ENCODE data around the gene PSEN2.

The PSEN2 gene

DNA sequence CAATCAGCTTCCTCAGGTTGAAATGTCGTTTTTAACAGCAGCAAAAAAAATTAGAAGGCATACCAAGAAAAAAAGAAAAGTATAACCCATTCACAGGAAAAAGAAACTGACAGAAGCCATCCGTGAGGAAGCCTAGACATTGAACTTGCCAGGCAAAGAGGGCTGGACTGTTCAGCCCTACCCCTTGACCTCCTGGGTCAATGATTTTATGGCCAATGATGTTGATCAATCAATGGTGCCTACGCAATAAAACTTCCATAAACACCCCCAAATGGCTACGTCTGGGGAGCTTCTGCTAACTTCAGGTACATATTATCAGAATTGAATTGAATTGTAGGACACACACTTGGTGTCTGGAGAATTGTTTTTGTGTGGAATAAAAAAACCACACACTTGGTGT lies 4.8 kb upstream of the PSEN2 start:
- no peak for DNase-seq

DNA sequence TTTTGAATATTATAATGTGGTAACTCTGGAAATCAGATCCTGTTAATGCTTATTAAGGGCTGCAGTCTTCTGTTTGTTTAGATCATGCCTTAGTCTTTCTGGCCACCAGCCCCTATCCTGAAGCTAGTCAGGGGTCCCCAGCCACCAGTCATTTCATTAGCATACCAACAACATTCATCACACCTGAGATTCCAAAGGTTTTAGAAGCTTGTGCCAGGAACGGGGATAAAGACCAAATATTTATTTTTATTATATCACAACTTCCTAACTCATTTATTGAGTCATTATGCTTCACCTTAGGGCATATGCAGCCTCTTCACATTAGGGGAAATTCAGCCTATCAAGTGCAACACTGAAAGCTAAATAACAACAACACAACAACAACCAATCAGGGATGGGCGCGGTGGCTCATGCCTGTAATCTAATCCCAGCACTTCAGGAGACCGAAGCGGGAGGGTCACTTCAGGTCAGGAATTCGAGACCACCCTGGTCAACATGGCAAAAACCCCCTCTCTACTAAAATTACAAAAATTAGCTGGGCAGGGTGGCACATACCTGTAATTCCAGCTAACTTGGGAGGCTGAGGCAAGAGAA lies 2.9 kb upstream of the PSEN2 start:
- no peak for DNase-seq

DNA sequence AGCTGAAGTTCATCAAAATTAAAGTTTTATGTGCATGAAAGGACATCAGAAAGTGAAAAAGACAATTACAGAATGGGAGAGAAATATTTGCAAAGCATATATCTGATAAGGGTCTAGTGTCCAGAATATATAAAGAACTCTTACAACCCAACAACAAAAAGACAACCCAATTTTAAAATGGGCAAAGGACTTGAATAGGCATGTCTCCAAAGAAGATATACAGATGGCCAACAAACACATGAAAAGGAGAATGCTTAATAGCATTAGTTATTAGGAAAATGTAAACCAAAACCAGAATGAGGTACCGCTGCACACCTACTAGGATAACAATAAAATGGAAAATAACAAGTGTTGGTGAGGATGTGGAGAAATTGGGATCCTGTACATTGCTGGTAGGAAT lies 1.7 kb upstream of the PSEN2 start:
- no peak for DNase-seq

DNA sequence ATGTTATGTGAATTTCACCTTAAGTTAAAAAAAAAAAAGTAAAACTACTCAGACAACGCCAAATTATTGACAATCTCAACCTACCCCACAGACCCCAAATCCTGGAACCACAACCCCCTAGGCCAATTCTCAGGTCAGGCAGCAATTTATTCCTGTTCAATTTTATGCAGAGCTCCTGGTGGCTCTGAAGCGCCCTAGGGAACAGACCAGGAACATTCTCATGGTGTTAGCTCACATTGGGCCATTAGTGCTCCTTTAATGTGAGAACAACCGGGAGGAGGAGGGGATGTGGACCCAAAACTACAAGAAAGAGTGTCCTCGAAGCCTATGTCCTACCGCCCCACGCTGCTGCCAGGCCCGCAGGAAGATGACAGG lies 403 bp upstream of the PSEN2 start:
- DNase-seq, result no peak

DNA sequence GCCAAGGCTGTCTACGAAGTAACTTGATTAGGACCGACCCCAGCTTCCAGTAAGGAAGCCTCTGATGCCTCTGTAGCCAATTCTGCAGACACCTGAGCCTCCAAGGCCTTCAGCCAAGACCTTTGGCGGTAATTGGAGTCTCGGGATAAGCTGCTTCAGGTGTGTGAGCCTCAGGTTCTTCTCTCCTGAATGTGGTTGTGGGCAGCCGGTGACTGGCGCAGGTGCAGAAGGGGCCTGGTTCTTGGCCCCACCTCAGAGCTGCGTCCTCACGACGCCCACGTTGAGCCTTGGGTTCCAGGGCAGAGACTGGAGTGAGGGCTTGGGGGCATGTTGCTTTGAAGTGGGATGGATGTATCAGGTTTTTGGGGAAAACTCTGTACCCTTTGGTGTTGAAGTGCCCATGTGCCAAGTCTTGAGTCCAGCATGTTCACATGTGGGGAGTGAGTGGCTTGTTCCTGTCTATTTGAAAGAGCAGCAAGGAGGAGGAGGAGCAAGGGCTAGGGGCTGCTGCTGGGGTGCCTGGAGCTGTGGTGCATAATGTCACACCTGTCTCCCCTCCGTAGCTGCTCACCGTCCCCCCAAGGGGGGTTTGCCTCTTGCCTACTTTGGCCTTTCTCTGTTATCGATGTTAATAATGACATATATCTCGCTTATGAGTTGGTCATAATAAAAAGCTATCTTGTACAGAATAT lies 1.4 kb downstream of the PSEN2 start:
- no peak for DNase-seq

DNA sequence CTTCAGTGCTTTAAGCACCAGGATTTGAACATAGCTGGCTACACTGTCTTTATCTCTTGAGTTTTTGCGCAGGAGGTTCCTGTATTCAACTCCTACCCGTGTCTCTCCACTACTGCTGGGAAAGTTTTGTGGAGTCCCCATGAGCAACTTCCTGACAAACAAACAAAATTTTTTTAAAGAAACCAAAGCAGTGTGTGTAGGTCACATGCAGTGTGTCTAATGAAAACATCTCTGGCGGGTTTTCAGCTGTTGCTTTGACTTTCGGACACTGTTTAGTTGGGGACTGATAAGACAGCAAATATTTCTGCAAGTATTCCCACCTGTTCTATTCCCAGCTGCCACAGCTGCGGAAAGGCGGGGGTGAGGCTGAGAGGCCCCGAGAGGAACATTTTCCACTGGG lies 2.0 kb downstream of the PSEN2 start:
- DNase-seq, result peak; percentile 71

DNA sequence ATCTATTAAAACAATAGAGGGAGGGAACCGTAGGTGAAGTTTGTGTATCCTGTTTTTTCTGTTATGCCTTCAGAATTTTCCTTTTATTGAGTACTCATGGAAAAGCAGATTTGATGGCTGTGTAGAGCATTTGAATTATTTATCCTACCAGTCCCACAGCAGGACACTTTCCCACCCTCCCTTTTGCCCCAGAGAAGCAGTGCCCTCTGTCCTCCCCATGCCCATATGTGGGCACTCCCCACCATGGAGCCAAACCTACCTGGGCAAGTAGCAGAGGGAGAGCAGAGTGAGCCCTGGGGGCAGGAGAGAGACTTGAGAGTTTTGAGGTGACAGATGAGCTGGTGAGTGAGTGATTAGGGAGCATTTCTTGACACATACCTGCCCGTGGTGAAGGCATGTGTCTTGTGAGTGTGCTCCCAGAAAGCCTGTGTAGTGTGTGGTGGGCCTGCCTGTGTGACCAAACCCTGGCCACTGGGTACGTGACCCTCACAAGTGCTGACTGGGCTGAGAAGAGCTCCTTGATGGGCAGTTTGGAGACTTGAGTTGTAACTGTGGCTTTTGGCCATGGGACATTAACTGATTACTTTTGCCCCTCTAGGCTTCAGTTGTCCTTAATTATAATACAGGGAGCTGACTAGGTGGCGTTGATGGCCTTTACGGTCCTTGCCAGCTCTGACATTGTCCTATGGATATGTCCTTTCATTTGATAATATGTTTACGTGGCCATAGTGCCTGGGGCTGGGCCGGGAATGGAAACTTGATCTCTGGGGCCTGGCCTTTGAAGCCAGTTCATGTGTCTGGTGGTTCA lies 3.6 kb downstream of the PSEN2 start:
- DNase-seq, result no peak

DNA sequence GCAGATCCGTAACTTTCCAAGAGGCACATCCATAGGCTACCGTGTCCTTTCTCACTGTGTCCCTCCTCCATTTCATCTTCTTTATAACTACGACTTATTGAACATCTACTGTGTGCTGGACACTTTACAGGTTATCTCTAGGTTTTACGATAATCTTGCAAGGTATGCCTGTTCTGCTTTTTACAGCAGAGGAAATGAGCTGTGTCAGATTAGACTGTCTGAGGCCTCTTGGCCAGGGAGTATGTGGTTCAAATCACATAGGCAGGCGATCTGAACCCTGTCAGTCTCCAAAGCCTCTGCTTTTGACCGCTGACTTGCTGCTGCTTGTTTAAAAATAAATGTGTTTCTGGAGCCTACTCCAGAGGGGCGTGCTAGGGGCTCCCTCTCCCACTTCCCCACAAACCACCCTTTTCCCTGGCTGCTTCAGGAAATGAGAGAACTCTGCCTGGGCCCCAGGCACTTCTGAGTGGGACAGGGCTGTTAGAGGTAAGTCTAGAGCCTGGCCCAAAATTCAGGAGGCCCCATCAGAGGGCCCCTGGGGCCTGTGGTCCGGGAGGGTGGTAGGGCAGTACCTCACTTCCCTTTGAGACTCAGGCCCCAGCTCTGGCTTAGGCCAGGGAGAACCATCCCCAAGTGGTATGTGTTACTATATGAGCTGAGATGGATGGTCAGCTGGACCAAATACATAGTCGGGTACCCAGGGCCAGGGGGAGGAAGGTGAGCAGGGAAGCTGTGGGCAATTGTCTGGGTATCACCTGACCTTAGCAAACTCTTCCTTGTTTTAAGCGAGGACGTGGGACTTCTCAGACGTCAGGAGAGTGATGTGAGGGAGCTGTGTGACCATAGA lies 4.4 kb downstream of the PSEN2 start:
- no peak for DNase-seq

DNA sequence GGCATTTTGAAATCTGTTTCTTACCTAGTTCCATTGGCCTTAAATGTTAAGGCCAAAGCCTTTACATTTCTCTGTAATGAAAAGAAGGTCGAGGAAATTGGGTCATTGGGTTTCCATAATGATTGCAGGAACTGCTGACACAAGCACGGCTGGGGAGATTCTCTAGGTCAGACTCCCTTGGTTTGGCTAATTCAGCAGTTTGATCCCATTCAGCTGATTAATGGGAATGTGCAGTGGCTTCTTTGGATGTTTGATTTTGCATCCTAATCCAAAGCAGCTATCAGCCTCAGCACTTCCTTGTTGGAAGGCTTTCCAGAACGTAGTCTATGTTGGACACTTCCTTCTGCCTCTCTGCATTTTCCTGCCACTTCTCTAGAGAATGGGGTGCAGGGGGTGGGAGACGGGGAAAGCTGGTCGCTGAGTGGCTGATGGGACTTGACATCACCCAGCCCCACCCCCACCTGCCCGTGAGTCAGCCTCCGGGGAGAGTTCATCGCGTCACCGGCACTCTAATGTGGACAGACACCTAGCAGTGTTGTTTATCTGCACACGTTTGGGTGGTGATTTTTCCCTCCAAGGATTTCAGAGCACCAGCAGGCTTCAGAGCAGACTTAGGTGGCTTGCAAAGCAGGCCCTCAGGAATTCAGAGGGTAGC lies 5.4 kb downstream of the PSEN2 start:
- no peak for DNase-seq

DNA sequence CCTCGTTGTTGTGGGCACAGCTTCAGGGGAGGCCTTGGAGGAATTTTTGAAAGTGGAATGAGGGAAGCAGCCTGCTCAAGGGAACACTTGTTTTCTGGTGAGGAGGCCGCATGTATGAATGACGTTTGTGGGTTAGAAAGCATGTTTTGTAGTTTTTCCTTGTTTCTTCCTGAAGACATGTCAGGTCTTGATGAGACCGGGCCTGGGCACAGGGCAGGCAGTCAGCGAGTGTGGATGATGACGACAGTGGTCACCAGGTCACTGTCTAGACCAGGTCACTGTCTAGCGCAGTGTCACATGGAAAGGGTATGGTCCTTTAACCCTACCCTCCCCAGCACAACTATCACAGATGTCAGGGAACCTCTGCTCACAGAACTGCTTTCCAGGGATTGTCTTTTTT lies 7.3 kb downstream of the PSEN2 start:
- no peak for DNase-seq

DNA sequence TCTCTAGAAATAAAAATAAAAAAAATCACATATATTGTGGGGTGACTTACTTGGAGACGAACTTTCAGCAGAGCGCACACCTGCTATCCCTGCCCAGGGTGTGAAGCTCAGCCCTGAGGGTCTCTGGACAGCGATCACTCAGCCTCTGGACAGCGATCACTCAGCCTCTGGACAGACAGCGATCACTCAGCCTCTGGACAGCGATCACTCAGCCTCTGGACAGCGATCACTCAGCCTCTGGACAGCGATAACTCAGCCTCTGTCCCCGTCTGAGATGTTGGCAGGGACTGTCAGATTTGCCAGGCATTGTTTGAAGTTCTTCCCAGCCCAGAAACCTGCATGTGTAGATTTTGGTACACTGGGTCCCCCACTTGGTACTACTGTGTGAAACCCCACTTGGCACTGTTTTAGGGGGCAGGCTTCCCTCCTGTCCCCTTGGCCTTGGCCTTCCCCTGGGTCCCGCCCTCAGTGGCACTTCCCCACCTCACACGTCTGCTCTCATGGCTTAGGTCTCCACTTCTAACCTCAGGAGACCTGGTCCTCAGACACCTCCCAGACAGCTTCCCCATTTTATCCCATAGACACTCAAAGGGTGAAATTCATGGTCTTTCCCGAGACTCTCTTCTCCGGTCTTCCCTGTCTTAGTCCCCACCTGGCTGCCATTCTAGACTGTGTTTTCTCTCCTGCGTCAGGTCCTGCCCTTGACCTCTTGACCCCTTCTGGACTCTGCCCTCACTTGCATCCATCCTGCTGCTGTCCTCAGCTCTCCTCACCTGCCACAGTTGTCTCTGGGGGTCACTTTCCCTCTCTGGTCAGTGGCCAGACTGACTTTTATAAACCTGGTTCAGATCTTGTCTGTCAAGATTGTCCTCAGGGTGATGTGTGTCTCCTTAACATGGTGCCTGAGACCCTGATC lies 10.2 kb downstream of the PSEN2 start:
- DNase-seq, result no peak

DNA sequence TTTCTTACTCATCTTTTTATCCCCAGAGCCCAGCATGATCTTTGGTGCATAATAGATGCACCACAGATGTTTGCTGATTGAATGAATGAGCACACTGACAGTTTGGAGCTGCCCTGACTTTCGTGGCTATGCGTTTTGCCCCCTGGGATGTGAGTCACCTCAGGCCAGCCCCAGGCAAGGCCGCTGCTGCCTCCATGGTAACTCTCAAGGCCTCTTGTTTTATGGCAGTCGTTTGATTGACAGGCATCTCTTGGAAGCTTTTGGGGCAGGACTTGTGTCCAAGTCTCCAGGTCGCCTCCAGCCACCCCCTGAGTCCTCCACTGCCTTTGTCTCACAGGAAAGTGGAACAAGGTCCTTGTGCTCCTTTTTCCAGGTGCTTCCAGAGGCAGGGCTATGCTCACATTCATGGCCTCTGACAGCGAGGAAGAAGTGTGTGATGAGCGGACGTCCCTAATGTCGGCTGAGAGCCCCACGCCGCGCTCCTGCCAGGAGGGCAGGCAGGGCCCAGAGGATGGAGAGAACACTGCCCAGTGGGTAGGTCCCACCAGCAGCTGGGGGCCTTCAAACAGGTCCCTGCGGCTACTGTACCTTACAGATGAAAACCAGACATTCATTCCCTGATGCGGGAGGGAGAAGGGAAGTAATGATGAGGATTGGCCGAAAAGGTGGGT lies 11.2 kb downstream of the PSEN2 start:
- DNase-seq, result no peak

DNA sequence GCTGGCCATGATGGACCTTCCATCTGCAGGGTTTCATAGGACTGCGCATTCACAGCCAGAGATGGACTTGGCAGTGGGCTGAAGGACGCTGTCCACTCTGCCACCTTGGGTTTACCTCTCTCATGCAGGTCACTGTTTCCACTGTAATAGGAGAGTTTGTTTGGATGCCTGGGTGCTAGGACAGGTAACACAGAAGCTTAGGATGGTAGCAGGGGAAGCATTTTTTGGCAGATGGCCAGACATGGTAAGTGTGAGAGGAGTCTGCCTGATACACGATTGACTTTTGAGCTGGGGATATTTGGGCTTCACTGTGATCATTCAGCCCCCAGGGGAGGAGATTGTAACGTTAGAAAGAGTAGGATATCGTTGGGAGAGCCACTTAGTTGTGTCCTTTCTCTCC lies 11.8 kb downstream of the PSEN2 start:
- no peak for DNase-seq

DNA sequence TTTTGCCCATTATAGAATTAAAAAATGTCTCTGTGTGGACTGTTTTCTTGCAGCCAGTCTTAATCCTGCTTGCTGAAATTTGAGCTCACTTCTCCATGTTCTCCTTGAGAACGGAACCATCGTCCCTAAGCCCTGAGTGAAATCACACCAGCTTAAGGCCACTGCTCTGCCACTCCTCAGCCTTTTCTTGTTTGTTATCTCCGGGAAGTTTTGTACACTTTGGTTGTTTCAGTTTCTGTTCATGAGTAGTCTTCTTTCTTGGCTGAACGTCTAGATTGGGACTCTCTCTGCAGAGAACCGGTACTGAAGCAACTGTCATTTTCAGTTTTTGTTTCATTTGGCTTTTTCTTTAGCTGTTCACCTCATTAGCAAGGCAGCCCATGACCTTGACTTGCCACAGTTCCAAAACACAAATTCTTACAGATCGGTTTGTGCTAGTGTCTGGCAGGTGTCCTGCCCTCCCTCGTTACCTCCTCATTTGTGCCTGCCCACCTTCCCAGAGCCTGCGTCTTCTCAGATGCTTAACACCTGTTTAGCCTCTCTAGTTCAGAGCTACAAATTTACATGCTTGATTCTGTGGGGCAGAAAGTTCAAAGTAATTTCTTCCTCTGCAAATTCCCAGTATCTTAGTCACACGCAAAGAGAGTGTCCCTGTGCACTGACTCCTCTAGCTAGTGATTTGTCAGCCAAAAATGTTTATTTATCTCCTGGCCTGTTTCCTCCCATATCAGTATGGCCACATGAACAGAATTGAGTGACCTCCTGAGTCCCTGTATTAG lies 12.4 kb downstream of the PSEN2 start:
- DNase-seq, result no peak

DNA sequence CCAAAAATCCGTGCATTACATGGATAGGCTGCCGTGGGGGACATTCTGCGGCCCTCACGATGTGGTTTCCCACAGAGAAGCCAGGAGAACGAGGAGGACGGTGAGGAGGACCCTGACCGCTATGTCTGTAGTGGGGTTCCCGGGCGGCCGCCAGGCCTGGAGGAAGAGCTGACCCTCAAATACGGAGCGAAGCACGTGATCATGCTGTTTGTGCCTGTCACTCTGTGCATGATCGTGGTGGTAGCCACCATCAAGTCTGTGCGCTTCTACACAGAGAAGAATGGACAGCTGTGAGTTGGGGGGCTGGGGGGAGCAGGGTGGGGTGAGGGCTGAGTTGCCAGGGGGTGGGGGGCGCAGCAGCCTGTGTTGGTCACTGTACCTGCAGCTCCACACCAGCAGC lies 13.2 kb downstream of the PSEN2 start:
- no peak for DNase-seq

DNA sequence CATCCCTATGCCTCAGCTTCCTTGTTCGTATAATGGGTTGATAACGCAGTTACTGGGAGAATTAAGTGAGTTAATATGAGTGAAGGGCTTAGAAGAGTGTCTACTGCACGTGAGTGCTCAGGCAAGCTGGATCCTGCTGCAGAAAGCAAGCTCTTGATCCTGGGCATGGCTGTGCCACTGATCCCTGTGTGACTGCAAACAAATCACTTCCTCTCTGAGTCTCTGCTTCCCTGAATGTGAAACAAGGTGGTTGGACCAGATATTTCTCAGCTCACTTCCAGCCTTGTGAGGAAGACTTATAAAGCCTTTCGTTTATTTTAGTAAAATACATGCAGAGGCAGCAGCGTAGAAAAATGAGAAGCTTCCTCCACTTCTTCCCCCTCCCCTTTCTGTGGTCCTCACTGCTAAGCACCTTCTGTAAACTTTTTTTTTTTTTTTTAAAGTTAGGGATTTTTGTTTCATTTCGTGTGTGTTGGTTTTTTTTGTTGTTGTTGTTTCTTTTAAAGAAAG lies 13.8 kb downstream of the PSEN2 start:
- no peak for DNase-seq

DNA sequence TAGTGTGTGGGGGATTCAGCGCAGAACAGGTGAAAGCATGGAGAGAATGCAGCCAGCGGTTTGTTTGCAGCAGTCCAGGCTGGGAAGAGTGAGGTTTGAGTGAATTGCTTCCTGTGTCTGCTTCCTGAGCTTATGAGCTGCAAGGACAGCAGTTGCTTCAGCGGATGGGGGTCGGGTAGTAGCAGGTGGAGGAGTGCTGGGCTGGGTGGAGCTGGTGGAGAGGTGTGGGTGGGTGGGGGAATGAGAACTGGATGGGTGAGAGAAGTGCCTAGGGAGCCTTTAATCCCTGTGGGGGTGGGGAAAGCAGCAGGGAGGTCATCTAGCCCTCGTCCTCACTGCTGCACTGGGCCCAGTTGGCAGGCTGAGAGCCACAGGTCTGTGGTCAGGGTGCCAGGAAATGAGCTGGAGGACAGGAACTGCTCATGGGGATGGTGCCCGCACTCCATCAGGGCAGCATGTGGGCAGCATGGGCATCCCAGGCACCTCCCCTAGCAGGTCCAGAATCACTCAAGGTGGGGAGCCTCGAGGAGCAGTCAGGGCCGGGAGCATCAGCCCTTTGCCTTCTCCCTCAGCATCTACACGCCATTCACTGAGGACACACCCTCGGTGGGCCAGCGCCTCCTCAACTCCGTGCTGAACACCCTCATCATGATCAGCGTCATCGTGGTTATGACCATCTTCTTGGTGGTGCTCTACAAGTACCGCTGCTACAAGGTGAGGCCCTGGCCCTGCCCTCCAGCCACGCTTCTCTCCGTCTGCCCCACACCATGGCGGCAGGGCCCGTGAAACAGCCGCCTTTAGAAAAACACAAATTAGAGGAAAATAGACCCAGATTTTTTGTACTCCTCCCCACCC lies 14.8 kb downstream of the PSEN2 start:
- no peak for DNase-seq

DNA sequence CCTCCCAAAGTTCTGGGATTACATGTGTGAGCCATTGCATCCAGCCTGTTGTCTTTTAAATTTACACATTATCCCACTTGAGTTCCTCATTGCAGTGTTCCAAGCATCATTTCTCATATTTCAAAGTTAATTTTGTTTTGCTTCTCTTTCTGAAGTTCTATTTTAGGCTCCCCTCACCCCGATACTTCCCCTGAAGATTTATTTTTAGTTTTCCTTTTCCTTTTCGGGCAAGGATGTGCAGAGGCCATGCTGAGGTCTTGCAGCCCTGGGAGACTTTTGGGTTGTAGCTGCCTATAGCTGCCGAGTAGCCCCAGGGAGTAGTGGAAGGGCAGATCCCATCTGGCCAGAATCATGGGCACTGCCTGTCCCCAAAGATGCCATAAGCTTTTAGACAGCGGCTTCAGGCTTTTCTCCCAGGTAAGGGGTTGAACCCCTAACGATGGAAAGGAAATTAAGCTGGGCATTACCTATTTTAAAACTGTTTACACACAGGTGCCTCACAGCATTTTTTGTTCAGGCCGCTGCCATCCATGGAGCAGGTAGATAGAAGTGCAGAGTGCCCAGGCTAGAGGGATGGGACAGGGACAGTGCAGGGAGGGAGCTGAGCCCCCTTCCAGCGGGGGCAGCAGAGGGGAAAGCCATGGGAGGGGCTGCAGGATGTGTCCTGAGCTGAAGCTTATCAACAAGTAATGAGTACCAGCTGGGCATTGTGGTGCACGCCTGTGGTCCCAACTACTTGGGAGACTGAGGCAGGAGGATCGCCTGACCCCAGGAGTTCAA lies 15.9 kb downstream of the PSEN2 start:
- no peak for DNase-seq
